Bronchial epithelial cell (primary cell): ENCODE data around the gene ZNF652. TPM values are rescaled to one million over a fixed set of nuclear protein-coding genes. Genes with fewer than 3 reads are reported as not detected.
"Not testable (repeated sequence)": the region's sequence is repeated elsewhere in the genome, so short reads cannot be mapped to it uniquely, and the experiment has no call there.

Source experiments
- DNase-seq: peaks from one replicate; pipeline ENCODE4 v3.0.0-alpha.2; 2010; ENCODE audit warnings: low read depth
- FAIRE-seq: peaks from 2 replicates; lab custom pipeline; 2011; peaks lifted over from hg19 to GRCh38; lab: Jason Lieb, UNC
- H3K27me3 ChIP-seq: 2 replicates; pipeline ENCODE4 v1.5.1; 2011; ENCODE audit warnings: low read length; ENCODE audit not compliant: control insufficient read depth, insufficient read depth
- H3K36me3 ChIP-seq: 2 replicates; pipeline ENCODE4 v1.5.1; 2011; ENCODE audit warnings: low read length; ENCODE audit not compliant: control insufficient read depth, insufficient read depth
- H3K4me3 ChIP-seq: 2 replicates; pipeline ENCODE4 v1.5.1; 2011; ENCODE audit warnings: mild to moderate bottlenecking, low read depth, low read length, control low read depth
- total RNA-seq: library from RNA; depleted of rRNA; stranded (reverse); fragments of >200 nt; gene quantifications from 2 replicates; pipeline ENCODE4 v1.2.1, GENCODE V29; 2014
- TF ChIP-seq, protein P1 (sequence below): IDR thresholded peaks from 2 replicates; pipeline ENCODE4 v1.5.1; 2011; ENCODE audit warnings: mild to moderate bottlenecking, moderate library complexity, low read length, control low read depth, inconsistent platforms; ENCODE audit not compliant: insufficient read depth, severe bottlenecking

ZNF652 gene
- total RNA-seq, 1 donor from 2014 or later: 5.3 TPM

DNA sequence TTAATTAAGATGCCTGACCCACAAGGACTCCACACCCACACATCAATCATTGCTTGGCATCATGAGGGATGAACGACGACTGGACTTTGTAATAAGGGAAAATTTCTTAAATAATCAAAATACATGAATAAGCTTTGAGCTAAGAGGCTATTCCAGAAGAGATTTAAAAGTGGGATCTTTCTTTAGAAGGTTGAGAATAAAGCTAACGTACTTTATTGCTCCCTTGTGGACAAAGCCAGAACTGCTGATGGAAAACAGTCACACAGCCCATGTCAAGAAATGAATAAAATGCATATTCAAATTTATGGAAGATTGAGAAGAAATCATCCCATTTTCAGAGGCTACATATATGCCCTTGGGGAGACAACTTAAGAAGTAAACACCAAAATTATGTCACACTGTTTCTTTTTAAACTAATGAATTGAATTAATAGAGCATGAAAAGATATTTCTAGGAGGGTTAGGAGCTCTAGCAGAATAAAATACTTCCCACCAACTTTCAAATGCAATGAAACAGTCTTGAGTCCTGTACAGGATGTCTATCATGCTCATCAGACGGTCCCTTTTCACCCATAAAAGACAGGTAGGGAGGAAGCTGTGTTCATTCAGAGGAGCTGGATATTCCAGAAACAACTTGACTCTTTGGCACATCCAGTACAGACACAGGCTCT is 71.2 kb downstream of the ZNF652 start:
- no peaks in the 10 kb centered on the region for H3K27me3 ChIP-seq
- TF ChIP-seq, protein P1, sequence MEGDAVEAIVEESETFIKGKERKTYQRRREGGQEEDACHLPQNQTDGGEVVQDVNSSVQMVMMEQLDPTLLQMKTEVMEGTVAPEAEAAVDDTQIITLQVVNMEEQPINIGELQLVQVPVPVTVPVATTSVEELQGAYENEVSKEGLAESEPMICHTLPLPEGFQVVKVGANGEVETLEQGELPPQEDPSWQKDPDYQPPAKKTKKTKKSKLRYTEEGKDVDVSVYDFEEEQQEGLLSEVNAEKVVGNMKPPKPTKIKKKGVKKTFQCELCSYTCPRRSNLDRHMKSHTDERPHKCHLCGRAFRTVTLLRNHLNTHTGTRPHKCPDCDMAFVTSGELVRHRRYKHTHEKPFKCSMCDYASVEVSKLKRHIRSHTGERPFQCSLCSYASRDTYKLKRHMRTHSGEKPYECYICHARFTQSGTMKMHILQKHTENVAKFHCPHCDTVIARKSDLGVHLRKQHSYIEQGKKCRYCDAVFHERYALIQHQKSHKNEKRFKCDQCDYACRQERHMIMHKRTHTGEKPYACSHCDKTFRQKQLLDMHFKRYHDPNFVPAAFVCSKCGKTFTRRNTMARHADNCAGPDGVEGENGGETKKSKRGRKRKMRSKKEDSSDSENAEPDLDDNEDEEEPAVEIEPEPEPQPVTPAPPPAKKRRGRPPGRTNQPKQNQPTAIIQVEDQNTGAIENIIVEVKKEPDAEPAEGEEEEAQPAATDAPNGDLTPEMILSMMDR: peak; percentile 51
- H3K4me3 ChIP-seq: no peak overlapping the region
- H3K36me3 ChIP-seq: no peaks in the 10 kb centered on the region
- FAIRE-seq (no peak), DNase-seq (peak; percentile 33)

DNA sequence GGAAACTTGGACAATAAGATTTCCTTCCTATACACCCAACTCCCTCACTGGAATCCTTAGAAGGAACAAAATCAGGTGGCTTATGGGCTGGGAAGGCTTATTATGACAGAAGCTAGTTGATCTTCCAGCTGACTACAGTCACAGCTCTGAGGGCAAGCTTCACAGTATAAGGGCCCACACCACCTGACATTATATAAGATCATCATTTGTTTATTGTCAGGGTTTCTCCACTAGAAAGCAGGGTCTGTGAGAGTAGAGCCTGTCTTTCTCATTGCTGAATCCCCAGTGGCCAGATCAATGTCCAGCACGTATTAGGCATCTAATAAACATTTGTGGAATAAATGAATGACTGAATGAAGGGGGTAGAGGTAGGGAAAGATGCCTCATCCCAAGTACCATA is 73.7 kb downstream of the ZNF652 start:
- DNase-seq: no peak
- no peak overlapping the region for H3K4me3 ChIP-seq
- TF ChIP-seq, protein P1: no peak
- H3K27me3 ChIP-seq: no peaks in the 10 kb centered on the region
- H3K36me3 ChIP-seq: no peaks in the 10 kb centered on the region
- no peak for FAIRE-seq

DNA sequence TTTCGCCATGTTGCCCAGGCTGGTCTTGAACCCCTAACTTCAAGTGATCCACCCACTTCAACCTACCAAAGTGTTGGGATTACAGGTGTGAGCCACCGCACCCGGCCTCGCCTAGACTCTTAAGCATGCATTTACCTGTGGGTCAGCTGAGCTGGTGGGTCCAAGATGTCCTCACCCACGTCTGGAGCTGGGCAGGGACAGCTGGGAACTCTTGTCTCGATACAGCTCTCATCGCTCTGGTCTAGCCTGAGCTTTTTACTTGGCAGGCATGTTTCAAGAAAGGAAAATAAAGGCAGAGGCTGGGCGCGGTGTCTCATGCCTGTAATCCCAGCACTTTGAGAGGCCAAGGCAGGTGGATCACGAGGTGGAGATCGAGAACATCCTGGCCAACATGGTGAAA is 74.6 kb downstream of the ZNF652 start:
- FAIRE-seq: no peak
- DNase-seq: no peak
- TF ChIP-seq, protein P1: no peak
- H3K27me3 ChIP-seq: no peaks in the 10 kb centered on the region
- H3K4me3 ChIP-seq: no peak overlapping the region
- H3K36me3 ChIP-seq: no peaks in the 10 kb centered on the region

DNA sequence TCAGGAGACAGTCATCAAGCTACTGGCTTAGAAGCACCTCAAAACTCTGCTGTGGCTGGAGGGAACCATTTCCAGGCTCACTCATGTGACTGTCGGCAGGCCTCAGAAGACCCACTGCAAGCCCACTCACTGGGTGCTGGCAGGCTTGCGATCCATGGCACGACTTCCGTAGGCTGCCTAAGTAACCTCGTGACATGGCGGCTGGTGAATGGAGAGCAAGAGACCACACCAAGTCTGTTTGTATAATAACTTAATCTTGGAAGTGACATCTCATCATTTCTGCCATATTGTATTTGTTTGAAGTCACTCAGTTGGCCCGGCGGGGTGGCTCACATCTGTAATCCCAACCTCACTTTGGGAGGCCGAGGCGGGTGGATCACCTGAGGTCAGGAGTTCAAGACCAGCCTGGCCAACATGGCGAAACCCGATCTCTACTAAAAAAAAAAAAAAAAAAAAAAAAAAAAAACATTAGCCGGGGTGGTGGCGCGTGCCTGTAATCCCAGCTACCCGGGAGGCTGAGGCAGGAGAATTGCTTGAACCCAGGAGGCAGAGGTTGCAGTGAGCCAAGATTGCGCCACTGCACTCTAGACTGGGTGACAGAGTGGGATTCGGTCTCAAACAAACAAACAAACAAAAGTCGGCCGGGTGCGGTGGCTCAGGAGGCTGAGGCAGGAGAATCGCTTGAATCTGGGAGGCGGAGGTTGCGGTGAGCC is 75.6 kb downstream of the ZNF652 start:
- not testable (repeated sequence) for H3K36me3 ChIP-seq, H3K27me3 ChIP-seq, DNase-seq, FAIRE-seq, H3K4me3 ChIP-seq

DNA sequence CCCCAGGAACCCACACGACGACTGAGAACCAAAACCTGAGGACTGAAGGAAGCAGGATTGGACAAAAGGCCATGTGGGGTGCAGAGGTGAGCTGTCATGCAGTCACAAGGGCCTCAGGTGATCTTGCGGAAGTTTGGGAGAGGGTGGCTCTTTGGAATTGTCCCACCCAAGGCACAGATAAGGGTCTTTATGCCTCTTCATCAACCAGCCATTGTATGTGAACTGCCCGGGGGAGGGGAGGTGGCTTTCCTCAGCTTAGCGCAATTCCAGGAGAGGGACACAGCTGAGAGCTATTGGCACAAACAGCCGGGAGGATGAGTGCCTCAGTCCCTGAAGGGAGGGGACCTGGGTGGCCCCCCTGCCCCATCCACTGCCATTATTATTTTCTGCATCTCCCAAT is 76.3 kb downstream of the ZNF652 start:
- Histone ChIP-seq H3K4me3 (no peak overlapping the region), H3K36me3 (no peaks in the 10 kb centered on the region), H3K27me3 (no peaks in the 10 kb centered on the region)
- DNase-seq (no peak), FAIRE-seq (no peak)
- TF ChIP-seq, protein P1: no peak

DNA sequence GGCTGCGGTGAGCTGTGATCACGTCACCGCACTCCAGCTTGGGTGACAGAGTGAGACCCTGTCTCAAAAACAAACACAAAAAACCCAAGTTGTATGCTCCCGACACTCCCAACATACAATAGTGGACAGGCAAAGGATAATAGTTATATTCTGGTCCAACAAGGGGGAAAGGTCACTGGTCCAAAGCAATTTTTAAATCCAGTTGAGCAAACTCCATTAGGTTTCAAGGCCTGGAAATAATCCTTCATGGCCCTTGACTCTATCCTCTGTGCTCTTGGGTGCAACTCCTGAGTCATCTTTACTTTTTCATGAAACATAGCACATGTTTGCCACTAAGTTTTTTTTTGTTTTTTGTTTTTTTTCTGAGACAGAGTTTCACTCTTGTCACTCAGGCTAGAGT is 81.1 kb downstream of the ZNF652 start:
- TF ChIP-seq, protein P1: no peak
- Histone ChIP-seq H3K36me3 (no peaks in the 10 kb centered on the region), H3K27me3 (no peaks in the 10 kb centered on the region), H3K4me3 (no peak overlapping the region)
- DNase-seq (no peak), FAIRE-seq (no peak)
